ENCODE data around the gene SLC28A1. TPM values are rescaled to one million over a fixed set of nuclear protein-coding genes. Genes with fewer than 3 reads are reported as not detected.
A peak's percentile ranks its signal among the peaks of the same experiment; 100 is the strongest.
"Not testable (repeated sequence)": the region's sequence is repeated elsewhere in the genome, so short reads cannot be mapped to it uniquely, and the experiment has no call there.

Gene SLC28A1
- total RNA-seq, 1 donor from 2014 or later: 0.45 TPM

GRCh38 chr15:84924821-84925569 lies 40.5 kb downstream of the SLC28A1 start:
- intact Hi-C loops (cut with DNase I); DNase-seq (ENCODE audit: low spot score): not testable (repeated sequence)
- peak; percentile 65 for ATAC-seq

GRCh38 chr15:84925906-84926305 lies 41.4 kb downstream of the SLC28A1 start:
- no peak for ATAC-seq
- no peak for DNase-seq (ENCODE audit: low spot score)
- intact Hi-C loops (cut with DNase I): no loop called here

- intact Hi-C loops (cut with DNase I): no loop called here
- DNase-seq (ENCODE audit: low spot score) (no peak), ATAC-seq (no peak)
These were observed 42.2 kb downstream of the SLC28A1 start for GRCh38 chr15:84926491-84927230.

- ATAC-seq (peak; percentile 61), DNase-seq (ENCODE audit: low spot score) (no peak)
- intact Hi-C loops (cut with DNase I): no loop called here
These were observed 44.3 kb downstream of the SLC28A1 start for GRCh38 chr15:84928843-84929168.

- ATAC-seq: no peak
- intact Hi-C loops (cut with DNase I): no loop called here
- DNase-seq (ENCODE audit: low spot score): no peak
These were observed 45.5 kb downstream of the SLC28A1 start for GRCh38 chr15:84929795-84930603.

DNA sequence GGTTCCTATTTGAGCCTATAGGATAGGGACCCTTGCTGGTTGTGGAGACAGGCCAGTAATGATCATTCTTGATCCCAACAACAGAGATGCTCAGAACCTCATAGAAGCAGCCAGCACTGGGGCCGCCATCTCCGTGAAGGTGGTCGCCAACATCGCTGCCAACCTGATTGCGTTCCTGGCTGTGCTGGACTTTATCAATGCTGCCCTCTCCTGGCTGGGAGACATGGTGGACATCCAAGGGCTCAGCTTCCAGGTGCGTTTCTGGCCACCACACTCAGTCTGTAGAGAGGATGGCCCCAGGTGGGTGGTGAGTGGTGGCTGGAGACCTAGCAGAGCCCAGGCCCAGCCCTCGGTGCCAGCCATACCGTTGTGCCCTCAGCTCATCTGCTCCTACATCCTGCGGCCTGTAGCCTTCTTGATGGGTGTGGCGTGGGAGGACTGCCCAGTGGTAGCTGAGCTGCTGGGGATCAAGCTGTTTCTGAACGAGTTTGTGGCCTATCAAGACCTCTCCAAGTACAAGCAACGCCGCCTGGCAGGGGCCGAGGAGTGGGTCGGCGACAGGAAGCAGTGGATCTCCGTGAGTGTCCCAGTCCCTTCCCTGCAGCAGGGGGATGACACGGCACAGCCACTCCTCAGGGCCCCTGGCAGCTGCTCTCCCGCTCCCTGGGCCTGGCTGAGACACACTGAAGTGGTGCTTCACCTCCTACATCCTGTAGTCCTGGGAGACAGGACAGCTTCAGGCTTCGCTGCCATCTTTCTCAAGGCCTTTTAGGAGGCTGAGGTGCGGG lies 50.7 kb downstream of the SLC28A1 start:
- DNase-seq (ENCODE audit: low spot score): no peak
- no peak for ATAC-seq
- intact Hi-C loops (cut with DNase I): no loop called here

DNA sequence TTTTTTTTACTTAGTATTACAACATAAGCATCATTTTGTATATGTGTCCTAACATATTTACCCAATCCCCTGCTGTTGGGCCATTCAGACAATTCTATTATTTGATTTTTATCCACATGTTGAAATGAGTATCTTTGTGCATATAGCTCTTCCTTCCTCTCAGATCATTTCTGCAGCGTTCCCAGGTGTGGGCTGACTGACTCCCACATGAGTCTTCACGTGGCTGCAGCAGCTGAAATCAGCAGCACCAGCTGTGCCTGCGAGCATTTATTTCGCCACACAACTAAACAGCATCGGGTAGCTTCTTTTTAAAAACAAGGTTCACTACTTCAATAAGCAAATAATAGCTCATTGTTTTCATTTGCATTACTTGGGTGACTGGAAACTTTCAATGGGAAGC lies 52.7 kb downstream of the SLC28A1 start:
- ATAC-seq: no peak
- intact Hi-C loops (cut with DNase I): no loop called here
- DNase-seq (ENCODE audit: low spot score): no peak

- DNase-seq (ENCODE audit: low spot score) (no peak), ATAC-seq (no peak)
- intact Hi-C loops (cut with DNase I): no loop called here
These were observed 54.3 kb downstream of the SLC28A1 start for GRCh38 chr15:84938726-84939125.

DNA sequence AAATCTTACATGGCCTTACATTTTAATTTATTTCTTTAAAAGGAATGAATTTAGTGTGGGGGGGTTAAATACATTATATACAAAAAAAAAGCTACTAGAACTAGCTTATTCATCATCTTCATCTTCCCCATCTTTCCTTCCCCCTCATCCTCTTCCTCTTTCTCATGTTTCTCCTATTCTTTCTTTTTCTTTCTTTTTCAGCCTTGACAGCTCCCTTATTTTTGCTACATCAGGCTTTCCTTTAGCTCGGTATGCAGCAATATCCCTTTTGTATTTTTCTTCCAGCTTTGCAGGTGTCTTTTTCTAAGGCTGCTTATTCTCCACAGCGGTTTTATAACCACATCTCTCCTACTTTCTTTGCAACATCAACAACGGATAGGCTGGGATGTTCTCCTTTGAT lies 55.9 kb downstream of the SLC28A1 start:
- intact Hi-C loops (cut with DNase I): no loop called here
- no peak for DNase-seq (ENCODE audit: low spot score)
- ATAC-seq: no peak

- ATAC-seq: no peak
- intact Hi-C loops (cut with DNase I): no loop called here
- no peak for DNase-seq (ENCODE audit: low spot score)
These were observed 58.0 kb downstream of the SLC28A1 start for GRCh38 chr15:84942456-84942855.

DNA sequence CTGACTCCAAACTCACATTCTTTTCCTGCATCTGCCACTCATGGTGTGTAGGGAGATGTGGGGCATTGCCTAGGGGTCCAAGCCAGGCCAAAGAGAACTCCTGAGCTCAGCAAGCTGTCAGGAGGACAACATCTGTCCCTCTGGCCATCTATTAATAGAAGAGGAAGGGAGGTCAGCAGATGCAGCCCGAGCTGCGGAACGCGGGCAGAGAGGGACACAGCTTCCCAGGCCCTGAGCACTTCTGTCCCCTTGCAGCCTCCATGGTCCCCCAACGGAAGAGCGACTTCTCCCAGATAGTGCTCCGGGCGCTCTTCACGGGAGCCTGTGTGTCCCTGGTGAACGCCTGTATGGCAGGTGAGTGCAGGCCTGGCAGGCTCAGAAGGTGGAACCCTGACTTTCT lies 59.8 kb downstream of the SLC28A1 start:
- no peak for DNase-seq (ENCODE audit: low spot score)
- intact Hi-C loops (cut with DNase I): no loop called here
- no peak for ATAC-seq

DNA sequence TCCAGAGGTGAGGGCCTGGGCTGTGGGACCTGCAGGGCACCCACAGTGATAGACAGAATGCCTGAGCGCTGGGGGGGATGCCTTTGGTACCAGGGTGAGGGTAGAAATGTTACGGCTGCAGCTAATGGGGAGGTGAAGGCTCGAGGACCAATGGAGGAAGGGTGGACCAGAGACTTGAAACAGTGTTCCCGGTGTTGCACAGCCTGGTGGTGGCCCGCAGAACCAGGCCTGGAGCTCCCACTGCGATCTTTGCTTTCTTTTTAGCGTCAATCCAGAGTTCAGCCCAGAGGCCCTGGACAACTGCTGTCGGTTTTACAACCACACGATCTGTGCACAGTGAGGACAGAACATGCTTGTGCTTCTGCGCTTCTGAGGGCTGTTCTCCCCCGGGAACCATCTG lies 60.4 kb downstream of the SLC28A1 start:
- DNase-seq (ENCODE audit: low spot score) (no peak), ATAC-seq (no peak)
- intact Hi-C loops (cut with DNase I): no loop called here

DNA sequence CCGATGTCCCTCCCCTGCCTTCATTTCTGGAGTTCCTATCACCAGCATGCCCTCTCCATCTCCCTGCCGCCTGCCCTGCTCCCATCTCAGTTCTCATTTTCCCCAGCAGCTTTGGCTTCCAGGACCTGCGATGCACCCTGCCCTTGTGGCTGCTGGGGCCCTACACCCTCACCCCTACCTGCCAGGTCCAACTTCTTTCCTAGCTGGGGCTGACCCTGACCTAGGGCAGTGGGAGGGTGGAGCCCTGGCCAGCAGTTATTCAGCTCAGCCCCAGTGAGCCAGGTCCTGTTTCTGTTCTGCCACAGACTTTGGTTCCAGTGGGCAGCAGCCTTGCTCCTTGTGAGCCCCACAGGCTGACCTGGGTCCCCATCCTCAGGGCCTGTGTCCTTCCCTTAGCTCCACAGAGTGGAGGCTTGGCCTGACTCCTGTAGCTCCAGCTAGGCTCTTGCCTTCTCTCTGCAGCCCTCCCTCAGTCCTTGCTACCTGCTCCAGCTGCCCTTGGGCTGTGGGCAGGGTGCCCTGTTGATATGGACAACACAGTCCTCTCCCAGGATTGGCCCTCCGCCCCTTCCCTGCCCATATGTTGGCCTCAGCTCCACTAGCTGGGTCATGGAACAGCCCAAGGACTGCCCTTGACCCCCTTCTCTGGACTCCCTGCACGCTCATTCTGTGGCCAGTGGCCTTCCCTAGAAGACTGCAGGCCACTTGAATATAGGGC lies 62.5 kb downstream of the SLC28A1 start:
- ATAC-seq (no peak), DNase-seq (ENCODE audit: low spot score) (no peak)
- intact Hi-C loops (cut with DNase I): no loop called here

- ATAC-seq (peak; percentile 85), DNase-seq (ENCODE audit: low spot score) (no peak)
- intact Hi-C loops (cut with DNase I): no loop called here
These were observed 63.7 kb downstream of the SLC28A1 start for GRCh38 chr15:84947947-84948830.

DNA sequence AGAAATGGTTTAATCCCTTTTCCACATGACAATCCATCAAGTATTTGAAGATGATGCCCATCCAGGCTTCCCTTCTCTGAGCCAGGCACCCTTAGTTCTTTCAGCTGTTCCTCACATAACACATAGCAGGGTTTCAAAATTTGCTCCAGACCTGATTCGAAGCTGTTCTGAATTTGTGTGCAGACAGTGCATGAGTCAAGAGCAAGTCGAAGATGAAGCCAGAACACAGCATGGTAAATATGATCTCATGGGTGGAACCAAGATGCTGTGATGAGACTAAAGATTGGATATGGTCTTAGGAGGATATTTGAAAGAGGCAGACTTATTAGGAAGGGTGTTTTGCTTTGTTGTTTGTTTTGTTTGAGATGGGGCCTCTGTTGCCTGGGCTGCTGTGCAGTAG lies 64.6 kb downstream of the SLC28A1 start:
- ATAC-seq (no peak), DNase-seq (ENCODE audit: low spot score) (no peak)
- intact Hi-C loops (cut with DNase I): no loop called here

GRCh38 chr15:84949845-84950569 lies 65.5 kb downstream of the SLC28A1 start:
- intact Hi-C loops (cut with DNase I): no loop called here
- DNase-seq (ENCODE audit: low spot score): no peak
- ATAC-seq: peak; percentile 51

- ATAC-seq (no peak), DNase-seq (ENCODE audit: low spot score) (no peak)
- intact Hi-C loops (cut with DNase I): no loop called here
These were observed 66.2 kb downstream of the SLC28A1 start for GRCh38 chr15:84950570-84951111.

All from sciatic nerve (tissue), 2 donors.